H1 (cell line): ENCODE data around the gene MFAP1. TPM values are rescaled to one million over a fixed set of nuclear protein-coding genes. Genes with fewer than 3 reads are reported as not detected.

ENCODE experiments used
- ATF3 ChIP-seq: IDR thresholded peaks from 2 replicates; pipeline ENCODE4 v1.6.1; 2011; ENCODE audit warnings: low read depth, mild to moderate bottlenecking, low read length; ENCODE audit not compliant: insufficient read depth
- EP300 ChIP-seq, 2 experiments: IDR thresholded peaks; 1 replicate in 1 of 2; 2 replicates in 1 of 2; pipeline ENCODE4 v1.6.1; 2011 to 2012; ENCODE audit warnings: low read depth in 2 of 2, low read length in 2 of 2, mild to moderate bottlenecking in 2 of 2, borderline replicate concordance in 1 of 2, inconsistent platforms in 1 of 2, moderate library complexity in 1 of 2
- POLR2A ChIP-seq, 2 experiments: IDR thresholded peaks; 1 replicate in 1 of 2; 2 replicates in 1 of 2; pipeline ENCODE4 v1.6.1; 2011; ENCODE audit warnings: low read depth in 2 of 2, low read length in 2 of 2, mild to moderate bottlenecking in 2 of 2; ENCODE audit errors: control extremely low read depth in 1 of 2
- RXRA ChIP-seq: IDR thresholded peaks from 2 replicates; pipeline ENCODE4 v1.6.1; 2011; ENCODE audit warnings: low read depth, mild to moderate bottlenecking, low read length, moderate library complexity; ENCODE audit not compliant: insufficient read depth
- ZNF274 ChIP-seq: IDR thresholded peaks from 2 replicates; pipeline ENCODE4 v1.7.0; 2012; ENCODE audit warnings: low read length, borderline replicate concordance; ENCODE audit errors: extremely low read depth
- polyA plus RNA-seq, 7 experiments: library from polyadenylated mRNA; depleted of rRNA in 3 of 7; stranded (reverse) in 5 of 7; unstranded in 2 of 7; fragments of >200 nt in 5 of 7; fragments of 200-250 nt in 2 of 7; gene quantifications; 1 replicate in 5 of 7; 2 replicates in 1 of 7; 4 replicates in 1 of 7; pipeline versions ENCODE4 v1.2.1 to v1.2.3, GENCODE V29; 2011 to 2013; ENCODE audit warnings: missing spikeins in 2 of 7, mixed read lengths in 2 of 7
- total RNA-seq: library from RNA; stranded (reverse); fragmentation: NEBNext Ultra II Directional; extraction: Animal tissue kit (Norgen Biotek cat#: 25700); gene quantifications from 2 replicates; pipeline ENCODE4 v1.2.1, GENCODE V29; 2021

Gene MFAP1
- total and polyA plus RNA-seq, 2 of the 8 experiments (the other 6 are each of a cell fraction or from before 2014, with no cell fraction given), result 23.6 to 36.7 TPM

- no peak for TF ChIP-seq ATF3
- TF ChIP-seq RXRA, result no peak
- TF ChIP-seq POLR2A (IDR thresholded peaks at IDR 0.05; ENCODE audit: control extremely low read depth in 1 of 2, low read depth in 2 of 2, low read length in 2 of 2), result no peak
- TF ChIP-seq ZNF274, result no peak
- no peak for TF ChIP-seq EP300 (IDR thresholded peaks at IDR 0.05; ENCODE audit: borderline replicate concordance in 1 of 2, low read depth in 2 of 2, low read length in 2 of 2)
- TF ChIP-seq, all 59 proteins: peak for 0
Measured at GRCh38 chr15:43851251-43851650, 26.8 kb upstream of the MFAP1 start (continued).
